OCI-LY3 (cell line): Measurements from ENCODE around the gene MTOR.

Experiments used
- CTCF ChIP-seq: fragments of 200-600, 300-600 bp; sonication (generic); IDR thresholded peaks from 2 replicates; pipeline ENCODE4 v1.5.1; 2014; ENCODE audit warnings: antibody characterized with exemption, low read length, low read depth
- EZH2phosphoT487 ChIP-seq: fragments of 200-600 bp; shearing (Covaris generic); IDR thresholded peaks from 2 replicates; pipeline ENCODE4 v1.6.1; 2018; ENCODE audit warnings: antibody characterized with exemption, mixed run types, low read depth

GRCh38 chr1:11295905-11296304 lies 33.6 kb upstream of the MTOR start:
- peak; percentile 10; the same call in 1 of the 2 replicates for TF ChIP-seq CTCF
- no peak for TF ChIP-seq EZH2phosphoT487
